ENCODE measurements around the gene SOCS1. TPM values are rescaled to one million over a fixed set of nuclear protein-coding genes. Genes with fewer than 3 reads are reported as not detected.

Gene SOCS1
- total and polyA plus RNA-seq, 9 of the 15 experiments (the other 6 are each of a cell fraction or from before 2014, with no cell fraction given) = 0.04 to 7.5 (median 2.3) TPM

DNA sequence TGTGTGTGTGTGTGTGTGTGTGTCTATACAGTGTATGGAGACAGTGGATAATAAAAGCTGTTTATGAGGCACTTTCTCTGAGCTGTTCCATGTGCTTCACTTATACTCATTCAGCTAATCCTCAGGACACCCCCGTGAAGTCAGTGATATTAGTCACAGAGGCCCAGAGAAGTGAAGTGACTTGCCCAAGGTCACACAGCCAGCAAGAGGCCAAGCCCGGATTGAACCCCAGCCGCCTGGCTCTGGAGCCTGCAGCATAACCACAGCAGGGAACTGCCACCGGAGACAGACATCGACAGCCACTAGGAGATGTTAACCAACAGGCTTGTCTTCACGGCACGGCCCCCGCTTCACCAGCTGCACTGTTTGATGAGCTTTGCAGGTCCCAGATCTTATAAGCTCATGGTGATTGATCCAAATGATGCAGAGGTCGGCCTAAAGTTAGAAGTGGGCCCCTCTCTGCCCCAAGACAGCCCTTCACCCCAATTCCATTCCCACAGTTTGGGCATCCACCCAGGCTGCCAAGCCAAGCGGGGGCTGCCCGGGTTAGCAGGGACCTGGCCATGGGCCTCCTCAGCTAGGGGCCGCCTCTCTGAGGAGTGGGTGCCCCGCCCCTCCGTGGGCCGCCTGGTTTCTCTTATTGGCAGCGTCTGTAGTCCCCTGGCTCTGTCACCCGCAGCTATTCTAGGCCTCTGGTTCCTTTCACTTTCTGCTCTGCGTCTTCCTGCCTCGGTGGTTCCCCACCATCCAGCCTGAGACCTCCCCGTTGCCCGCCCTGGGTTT is 30.9 kb downstream of the SOCS1 start:
- no TSS peak for BruUV-seq (replicated peaks)
- H3K4me1 ChIP-seq (replicated peaks in 1 of 2; ENCODE audit: control insufficient read depth in 2 of 2, insufficient read depth in 2 of 2, low read length in 2 of 2) = peaks cover 6 to 20% of the 10 kb centered on the region in 2 experiments
- peak overlapping the region; percentile 69 for H2AFZ ChIP-seq (ENCODE audit: low read depth, low read length)
- no peaks in the 10 kb centered on the region for H3K27me3 ChIP-seq (ENCODE audit: control insufficient read depth in 2 of 2, insufficient read depth in 2 of 2, low read length in 2 of 2)
- no peak for DNase-seq (ENCODE audit: extremely low read depth in 1 of 4, low spot score in 3 of 4)
- TF ChIP-seq RBM25 (IDR thresholded peaks at IDR 0.05; ENCODE audit: low read depth, low read length, severe bottlenecking) (peak; percentile 78), LEF1 (IDR thresholded peaks at IDR 0.05) (no peak), SMARCA5 (IDR thresholded peaks at IDR 0.05) (peak; percentile 64), PURB (CRISPR knock-in tag; IDR thresholded peaks at IDR 0.05; ENCODE audit: low read depth) (no peak), BCOR (IDR thresholded peaks at IDR 0.05) (peak; percentile 88), HDAC1 (IDR thresholded peaks at IDR 0.05) (0 out of 4 replicates have a peak, but pooled peaks of 1 of the 2 experiments have one; percentile 33), HDAC2 (IDR thresholded peaks at IDR 0.05) (peak; percentile 60; the same call in 1 of the 2 replicates), CSDE1 (IDR thresholded peaks at IDR 0.05) (no peak), TRIM28 (IDR thresholded peaks at IDR 0.05) (no peak), ZFP36 (IDR thresholded peaks at IDR 0.05; ENCODE audit: low read depth, low read length, partially characterized antibody) (peak; percentile 78), KDM1A (IDR thresholded peaks at IDR 0.05) (peak; percentile 59 to 77), ZNF140 (CRISPR knock-in tag; IDR thresholded peaks at IDR 0.05) (no peak)
- intact Hi-C loops (cut with micrococcal nuclease) (loop anchor here (1.0 kb wide), 1 partner anchor 8 kb away; no protein-coding TSS in a partner anchor), in situ Hi-C loops (cut with MboI) (no loop called here)
- peak overlapping the region; percentile 59; the same call in 1 of the 3 replicates for H3K27ac ChIP-seq (ENCODE audit: extremely low read depth, low read depth, low read length)
- no peaks in the 10 kb centered on the region for H3K9me3 ChIP-seq (replicated peaks; ENCODE audit: control insufficient read depth, insufficient read depth, low read depth, low read length)
- H3K4me3 ChIP-seq = no peak overlapping the region
- no peak for FAIRE-seq
- peak overlapping the region in 1 of 2 experiments; percentile 31; a peak in 1 of 4 replicates for H3K9ac ChIP-seq (ENCODE audit: insufficient read depth in 1 of 2, low read depth in 2 of 2, low read length in 2 of 2)
- ChIA-PET CTCF (ENCODE audit: low intra/inter-chr PET ratio) (no interaction called here), POLR2A (interaction anchor here (0.6 to 1.4 kb wide), 5 partner anchors 13 to 227 kb away, joined by 3 to 4 read pairs (median 3); no protein-coding TSS in a partner anchor)
- WGBS (ENCODE audit: insufficient coverage, low coverage, missing lambda C conversion rate) = 80% methylated on average over 20 of the region's 21 CpGs
- H3K79me2 ChIP-seq (ENCODE audit: control insufficient read depth, insufficient read depth, low read length) = no peaks in the 10 kb centered on the region
- no peak; the same call in 2 of the 3 replicates for ATAC-seq
- H4K20me1 ChIP-seq (replicated peaks; ENCODE audit: control insufficient read depth, insufficient read depth, low read length) = no peaks in the 10 kb centered on the region
- H3K4me2 ChIP-seq (ENCODE audit: insufficient read depth, low read length) = no peak overlapping the region
- no peaks in the 10 kb centered on the region for H3K9me1 ChIP-seq (ENCODE audit: control insufficient read depth, insufficient read depth, low read length)
- H3K36me3 ChIP-seq (ENCODE audit: control insufficient read depth, insufficient read depth, low read length) = no peaks in the 10 kb centered on the region

Measured in K562 (cell line).